A549 treated with AZD2906 at 1 μM for 4 hours (cell line): ENCODE data around the gene TAOK2. TPM values are rescaled to one million over a fixed set of nuclear protein-coding genes. Genes with fewer than 3 reads are reported as not detected.

Experiments used
- total RNA-seq: library from RNA; stranded (reverse); fragments of 200-300 nt; extraction: Qiagen RNA extraction; gene quantifications from 5 replicates; pipeline ENCODE4 v1.2.3, GENCODE V29; 2022

TAOK2 gene
- 25.2 to 31.2 TPM (median 30.1 TPM) in 5 replicates for total RNA-seq

GRCh38 chr16:29973384-29974246 lies at the start of gene TAOK2:
TSS of gene TAOK2 (plus strand) at chr16:29973868. CDS start at chr16:29977773, 3,905 bp downstream.

DNA sequence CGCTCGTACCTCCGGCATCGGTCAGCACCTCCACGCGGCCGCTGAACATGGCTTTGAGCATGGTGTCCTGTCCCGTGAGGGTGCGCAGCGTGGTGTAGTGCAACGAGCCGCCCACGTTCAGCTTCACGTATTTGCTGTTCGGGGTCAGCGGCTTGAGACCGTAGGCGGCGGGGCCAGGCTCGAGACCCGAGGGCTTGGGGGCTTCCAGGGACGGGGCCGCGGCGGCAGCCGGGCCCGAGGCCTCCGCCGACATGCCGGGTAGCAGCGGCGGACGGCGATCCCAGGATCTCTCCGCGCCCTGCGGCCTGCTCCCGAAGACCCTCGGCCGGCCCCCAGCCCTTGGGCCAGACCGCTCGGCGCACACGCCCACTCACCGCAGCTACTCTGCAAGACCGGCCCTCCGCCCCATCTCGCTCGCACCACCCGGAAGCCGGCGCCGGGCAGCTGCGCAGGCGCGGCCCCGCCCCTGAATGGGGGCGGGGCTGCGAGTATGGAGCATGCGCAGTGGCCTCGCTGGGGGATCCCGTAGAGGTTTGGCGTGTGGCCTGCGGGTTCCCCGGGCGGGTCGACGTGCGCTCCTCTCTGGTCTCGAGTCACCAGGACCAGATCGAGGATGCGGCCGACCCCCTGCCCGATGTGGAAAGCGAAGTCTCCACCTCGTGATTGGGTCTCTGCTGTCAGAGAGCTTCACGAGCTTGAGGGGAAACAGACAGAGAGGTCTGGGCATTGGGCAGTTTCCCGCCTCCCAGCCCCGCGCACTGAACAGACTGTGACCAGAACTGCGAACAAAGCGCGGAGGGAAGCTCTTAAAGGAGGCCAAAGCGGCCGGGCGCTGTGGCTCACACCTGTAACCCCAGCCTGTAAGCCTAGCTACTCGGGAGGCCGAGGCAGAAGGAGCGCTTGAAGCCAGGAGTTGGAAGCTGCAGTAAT lies 47.6 kb upstream of the TAOK2 start, which contains the start of gene KCTD13:
Gene KCTD13, minus strand, starts transcription at position 446 of the 930 bp plus-strand sequence. Its CDS starts 193 bp downstream, at position 253.

DNA sequence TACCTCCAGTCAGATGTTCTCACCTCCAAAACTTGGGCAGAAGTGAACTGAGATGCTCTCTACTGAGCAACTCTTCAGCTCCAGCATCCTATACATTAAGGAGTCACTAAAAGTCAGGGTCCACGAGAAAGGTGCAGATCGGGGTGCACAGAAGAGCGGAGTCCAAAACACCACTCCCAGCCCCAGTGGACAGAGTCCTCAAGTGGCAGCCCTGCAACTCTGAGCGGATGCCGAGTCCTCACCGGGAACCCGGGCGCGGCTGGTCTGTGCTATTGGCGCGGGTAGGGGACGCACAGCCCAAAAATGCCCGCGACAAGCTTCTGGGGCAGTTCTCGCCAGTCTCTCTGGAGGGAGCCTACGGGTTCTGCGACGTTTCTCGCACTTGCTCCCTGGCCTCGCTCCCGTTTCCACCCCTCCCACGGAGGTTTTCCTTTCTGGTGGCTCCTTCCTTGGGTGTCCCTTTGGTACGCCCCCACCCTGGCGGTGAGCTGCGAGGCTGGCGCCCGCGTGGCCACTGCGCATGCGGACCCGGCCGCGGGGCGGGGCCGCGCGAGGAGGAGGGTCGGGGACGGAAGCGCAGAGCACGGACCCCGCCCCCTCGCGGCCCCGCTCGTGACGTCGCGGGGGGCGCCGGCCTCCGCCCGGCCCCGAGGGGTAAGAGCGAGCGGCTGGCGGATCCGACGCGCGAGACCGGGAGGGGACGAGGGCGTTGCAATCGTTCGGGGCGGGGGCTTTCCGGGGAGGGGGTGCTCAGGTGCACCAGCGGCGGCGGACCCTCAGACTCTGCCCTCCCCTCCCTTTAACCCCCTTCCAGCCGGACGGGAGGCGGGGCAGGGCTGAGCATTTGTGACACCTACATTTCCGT lies 12.0 kb upstream of the TAOK2 start, which contains the start of gene TMEM219:
Gene TMEM219, plus strand, starts transcription at position 601 of the 865 bp plus-strand sequence. CDS start 1,065 bp downstream, outside the sequence.

DNA sequence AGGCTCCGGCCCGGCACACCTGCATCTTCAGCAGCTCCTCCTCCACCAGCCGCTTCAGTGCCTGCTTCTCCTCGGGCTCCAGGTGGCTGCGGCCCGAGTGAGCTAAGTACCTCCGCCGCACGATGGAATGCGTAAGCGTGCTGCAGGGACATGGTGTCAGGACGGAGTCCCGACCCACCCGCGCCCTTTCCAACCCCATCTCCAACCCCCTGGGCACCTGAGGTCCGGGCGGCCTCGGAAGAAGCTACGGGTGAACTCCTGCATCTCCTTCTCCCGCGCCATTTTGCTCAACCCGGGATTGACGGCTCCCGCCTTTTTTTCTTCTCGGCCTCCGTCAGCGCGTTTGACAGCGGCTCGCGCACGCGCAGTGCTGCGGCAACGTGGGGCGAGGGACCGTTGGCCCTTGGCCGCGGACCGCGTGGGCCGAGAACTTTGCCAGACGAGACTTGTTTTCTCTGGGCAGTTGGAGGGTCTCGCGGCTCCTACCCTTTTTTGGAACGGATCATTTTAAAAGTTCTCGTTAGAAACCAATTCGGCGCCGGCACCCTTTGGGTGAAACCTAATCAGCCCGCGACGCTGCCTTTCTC lies 21.7 kb downstream of the TAOK2 start, which contains the start of gene HIRIP3:
Gene HIRIP3, minus strand, starts transcription at position 294 of the 587 bp plus-strand sequence. Its CDS starts 12 bp downstream, at position 282.

GRCh38 chr16:29995911-29996765 lies 22.5 kb downstream of the TAOK2 start, which contains the start of gene INO80E:
TSS of gene INO80E (plus strand) at chr16:29996241. CDS start at chr16:29996311, 70 bp downstream.

GRCh38 chr16:30010844-30011713 lies 37.4 kb downstream of the TAOK2 start, which contains the start of gene DOC2A:
TSS of gene DOC2A (minus strand) at chr16:30011027. CDS start at chr16:30010222, 805 bp downstream.

DNA sequence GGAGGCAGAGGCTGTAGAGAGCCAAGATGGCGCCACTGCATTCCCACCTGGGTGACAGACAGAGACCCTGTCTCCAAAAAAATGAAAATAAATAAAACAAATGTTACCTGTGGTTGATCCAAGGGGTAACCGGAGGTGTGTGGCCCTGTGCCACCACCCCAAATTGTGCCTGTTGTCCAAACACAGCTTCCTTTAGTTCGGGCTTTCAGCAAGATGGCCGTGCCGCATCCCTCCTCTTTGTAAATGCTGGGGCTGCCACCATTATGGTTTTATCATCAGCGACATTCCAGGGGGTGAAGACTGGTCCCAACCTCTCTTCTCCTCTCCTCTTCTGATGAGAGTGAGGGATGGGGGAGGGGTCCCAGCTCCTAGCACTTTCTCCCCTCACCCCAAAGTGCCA lies 49.2 kb downstream of the TAOK2 start, which contains the start of gene C16orf92:
Gene C16orf92, plus strand, starts transcription at position 312 of the 400 bp plus-strand sequence. CDS start 143 bp downstream, outside the sequence.

DNA sequence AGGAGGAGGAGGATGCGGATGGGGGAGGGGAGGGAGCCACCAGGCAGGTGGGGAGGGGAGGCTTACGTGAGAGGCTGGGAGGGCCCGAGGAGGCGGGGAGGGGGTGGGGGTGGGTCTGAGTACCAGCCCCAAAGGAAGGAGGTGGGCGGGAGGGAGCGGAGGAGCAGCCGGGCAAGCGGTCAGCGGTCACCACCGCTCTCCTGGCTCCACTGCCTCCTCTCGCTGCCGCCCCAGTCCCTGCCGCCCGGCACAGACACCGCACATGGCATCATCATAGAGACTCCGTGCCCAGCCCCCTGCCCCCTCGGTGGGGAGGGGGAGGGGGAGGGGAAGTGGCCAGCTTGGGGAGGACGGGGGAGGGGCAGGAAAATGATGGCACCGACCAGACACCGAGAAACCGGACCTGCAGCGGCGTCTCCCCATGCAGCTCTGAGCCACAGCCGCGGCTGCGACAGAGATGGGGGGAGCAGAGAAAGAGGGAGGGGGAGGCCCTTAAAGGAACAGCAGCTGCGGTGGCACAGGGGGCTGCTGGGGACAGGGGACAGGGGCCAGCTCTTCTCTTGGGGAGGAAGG lies 57.3 kb downstream of the TAOK2 start, which contains the start of gene TLCD3B:
Gene TLCD3B, minus strand, starts transcription at position 431 of the 573 bp plus-strand sequence. CDS start 744 bp downstream, outside the sequence.

Other genes with a start within 250 kb of the TAOK2 start
- not detected in 5 replicates for gene C16orf54, start 227.9 kb upstream of the TAOK2 start, total RNA-seq
- gene ZG16, start 195.6 kb upstream of the TAOK2 start, total RNA-seq, result not detected in 5 replicates
- 79.8 to 94.5 TPM (median 88.2 TPM) in 5 replicates for gene KIF22, start 183.1 kb upstream of the TAOK2 start, total RNA-seq
- gene MAZ, start 167.3 kb upstream of the TAOK2 start, total RNA-seq, result 147 to 170 TPM (median 158 TPM) in 5 replicates
- 0.27 to 0.38 TPM (median 0.32 TPM) in 5 replicates for gene PRRT2, start 161.7 kb upstream of the TAOK2 start, total RNA-seq
- gene PAGR1, start 157.7 kb upstream of the TAOK2 start, total RNA-seq, result 38.1 to 43.0 TPM (median 41.2 TPM) in 5 replicates
- 125 to 150 TPM (median 142 TPM) in 5 replicates for gene MVP, start 153.4 kb upstream of the TAOK2 start, total RNA-seq
- 61.3 to 95.2 TPM (median 91.3 TPM) in 5 replicates for gene CDIPT, start 110.6 kb upstream of the TAOK2 start, total RNA-seq
- 16.9 to 23.4 TPM (median 21.0 TPM) in 5 replicates for gene SEZ6L2, start 74.3 kb upstream of the TAOK2 start, total RNA-seq
- 14.6 to 28.2 TPM (median 22.7 TPM) in 5 replicates for gene ASPHD1, start 73.4 kb upstream of the TAOK2 start, total RNA-seq
- gene KCTD13, start 47.6 kb upstream of the TAOK2 start, total RNA-seq, result 10.2 to 16.4 TPM (median 14.5 TPM) in 5 replicates
- 82.6 to 101 TPM (median 99.1 TPM) in 5 replicates for gene TMEM219, start 11.8 kb upstream of the TAOK2 start, total RNA-seq
- gene HIRIP3, start 21.7 kb downstream of the TAOK2 start, total RNA-seq, result 14.6 to 18.0 TPM (median 15.5 TPM) in 5 replicates
- 99.1 to 113 TPM (median 102 TPM) in 5 replicates for gene INO80E, start 22.4 kb downstream of the TAOK2 start, total RNA-seq
- 1.3 to 1.9 TPM (median 1.8 TPM) in 5 replicates for gene DOC2A, start 37.2 kb downstream of the TAOK2 start, total RNA-seq
- not detected in 5 replicates for gene C16orf92, start 49.3 kb downstream of the TAOK2 start, total RNA-seq
- 0.22 to 0.39 TPM (median 0.26 TPM) in 5 replicates for gene TLCD3B, start 57.4 kb downstream of the TAOK2 start, total RNA-seq
- gene ALDOA, start 91.9 kb downstream of the TAOK2 start, total RNA-seq, result 1,572 to 1,866 TPM (median 1,761 TPM) in 5 replicates
- 135 to 153 TPM (median 146 TPM) in 5 replicates for gene PPP4C, start 102.1 kb downstream of the TAOK2 start, total RNA-seq
- 0.14 to 0.31 TPM (median 0.30 TPM) in 5 replicates for gene TBX6, start 118.1 kb downstream of the TAOK2 start, total RNA-seq
- gene YPEL3, start 122.3 kb downstream of the TAOK2 start, total RNA-seq, result 4.3 to 9.4 TPM (median 8.6 TPM) in 5 replicates
- gene GDPD3, start 139.7 kb downstream of the TAOK2 start, total RNA-seq, result 0.61 to 1.6 TPM (median 1.0 TPM) in 5 replicates
- 30.6 to 36.7 TPM (median 34.4 TPM) in 5 replicates for gene MAPK3, start 149.4 kb downstream of the TAOK2 start, total RNA-seq
- gene CORO1A, start 209.7 kb downstream of the TAOK2 start, total RNA-seq, result 1.9 to 2.9 TPM (median 2.0 TPM) in 5 replicates
- 116 to 229 TPM (median 187 TPM) in 5 replicates for gene BOLA2B, start 219.8 kb downstream of the TAOK2 start, total RNA-seq
- gene SLX1A, start 220.0 kb downstream of the TAOK2 start, total RNA-seq, result 13.0 to 20.0 TPM (median 16.4 TPM) in 5 replicates
- gene SULT1A3, start 225.4 kb downstream of the TAOK2 start, total RNA-seq, result 4.3 to 8.0 TPM (median 5.8 TPM) in 5 replicates